Mucosa of rectum (tissue), 2 donors: ENCODE data around the gene SIK2.
"Not testable (repeated sequence)": the region's sequence is repeated elsewhere in the genome, so short reads cannot be mapped to it uniquely, and the experiment has no call there.

Experiments used
- H3K27ac ChIP-seq, 2 donors: one replicate each; pipeline ENCODE4 v1.7.0; 2013; ENCODE audit warnings: inconsistent platforms in 2 of 2, low read depth in 2 of 2, low read length in 2 of 2
- H3K27me3 ChIP-seq, 2 donors: one replicate each; pipeline ENCODE4 v1.7.0; 2013; ENCODE audit warnings: low read length in 2 of 2; ENCODE audit not compliant: control insufficient read depth in 2 of 2, insufficient read depth in 2 of 2
- H3K36me3 ChIP-seq, 2 donors: one replicate each; pipeline ENCODE4 v1.7.0; 2013; ENCODE audit warnings: low read length in 2 of 2; ENCODE audit not compliant: control insufficient read depth in 2 of 2, insufficient read depth in 2 of 2
- H3K4me1 ChIP-seq, 2 donors: one replicate each; pipeline ENCODE4 v1.7.0; 2013; ENCODE audit warnings: low read length in 2 of 2, mild to moderate bottlenecking in 1 of 2; ENCODE audit not compliant: control insufficient read depth in 2 of 2, insufficient read depth in 2 of 2
- H3K4me3 ChIP-seq, 2 donors: one replicate each; pipeline ENCODE4 v1.7.0; 2013; ENCODE audit warnings: low read length in 2 of 2
- H3K9ac ChIP-seq, 2 donors: one replicate each; pipeline ENCODE4 v1.7.0; 2013; ENCODE audit warnings: low read length in 2 of 2, low read depth in 1 of 2, mild to moderate bottlenecking in 1 of 2
- H3K9me3 ChIP-seq, 2 donors: one replicate each; pipeline ENCODE4 v1.7.0; 2013; ENCODE audit warnings: low read length in 2 of 2; ENCODE audit not compliant: control insufficient read depth in 2 of 2
- donor health status: healthy.
- donor health status: Normal muscosa, but diverticular disease.

SIK2 gene

DNA sequence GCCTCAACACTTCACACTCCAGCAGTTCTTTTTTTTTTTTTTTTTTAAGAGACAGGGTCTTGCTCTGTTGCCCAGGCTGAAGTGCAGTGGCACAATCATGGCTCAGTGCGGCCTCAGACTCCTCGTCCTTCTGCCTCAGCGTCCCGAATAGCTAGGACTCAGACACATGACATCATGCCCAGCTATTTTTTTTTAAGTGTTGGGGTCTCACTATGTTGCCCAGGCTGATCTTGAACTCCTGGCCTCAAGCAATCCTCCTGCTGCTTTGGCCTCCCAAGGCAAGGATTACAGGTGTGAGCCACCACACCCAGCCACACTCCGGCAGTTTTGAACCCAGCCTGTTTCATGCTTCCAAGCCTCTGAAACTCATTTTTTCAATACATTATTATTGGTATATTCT, 160.3 kb downstream of the SIK2 start:
- no peak overlapping the region for H3K9ac ChIP-seq

DNA sequence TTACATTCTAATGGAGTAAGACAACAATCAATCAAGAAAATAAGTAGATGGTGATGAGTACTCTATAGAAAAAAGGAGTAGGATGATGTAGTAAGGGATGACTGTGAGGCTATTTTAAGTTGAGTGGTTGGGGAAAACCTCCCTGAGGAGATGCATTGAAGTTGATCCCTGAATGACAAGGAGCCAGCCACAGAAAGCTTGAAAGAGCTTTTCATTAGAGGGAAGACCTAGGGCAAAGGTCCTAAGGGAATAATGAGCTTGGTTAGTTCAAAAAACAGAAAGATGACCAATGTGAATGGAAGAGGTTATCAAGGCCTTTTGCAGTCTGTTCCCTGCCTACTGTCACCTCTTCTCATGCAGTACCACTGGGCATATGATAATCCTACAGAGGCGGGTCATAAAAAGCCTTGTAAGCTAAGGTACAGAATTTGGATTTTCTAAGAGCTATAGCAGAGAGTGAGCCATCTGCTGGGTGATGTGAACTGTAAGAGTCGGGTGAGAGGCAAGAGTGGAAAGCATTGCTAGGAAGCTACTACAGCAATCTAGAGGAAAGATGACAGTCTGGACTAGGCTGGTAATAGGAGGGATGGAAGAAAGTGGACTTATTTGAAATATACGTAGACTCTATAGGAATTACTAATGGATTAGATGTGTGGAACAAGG, 160.9 kb downstream of the SIK2 start:
- peaks cover 46 to 47% of the 10 kb centered on the region in 2 donors for H3K36me3 ChIP-seq
- H3K9ac ChIP-seq = no peak overlapping the region

More for the DNA sequence above, 160.3 kb downstream of the SIK2 start:
- H3K4me3 ChIP-seq = no peak overlapping the region
- H3K4me1 ChIP-seq = peaks cover 5 to 15% of the 10 kb centered on the region in 2 donors
- peaks cover 46 to 47% of the 10 kb centered on the region in 2 donors for H3K36me3 ChIP-seq
- H3K9me3 ChIP-seq = no peaks in the 10 kb centered on the region
- H3K27ac ChIP-seq = no peak overlapping the region
- no peaks in the 10 kb centered on the region for H3K27me3 ChIP-seq

DNA sequence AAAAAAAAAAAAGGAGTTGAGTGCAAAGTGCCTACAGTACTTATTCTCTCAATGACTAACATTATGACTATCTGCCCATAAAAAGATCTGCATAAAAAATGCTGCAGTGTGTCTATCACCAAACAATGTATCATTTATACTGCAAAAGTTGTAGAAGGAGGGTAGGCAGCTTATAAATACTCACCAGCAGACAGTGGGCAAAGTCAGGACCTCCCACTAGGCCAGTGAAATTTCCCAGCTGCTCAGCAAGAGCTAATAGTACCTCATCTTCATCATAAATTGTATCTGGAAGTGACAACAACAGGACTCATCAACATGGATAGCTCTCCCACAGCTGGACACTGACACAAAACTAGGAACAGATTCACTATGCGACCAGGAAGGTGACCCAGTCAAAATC, 162.4 kb downstream of the SIK2 start:
- Histone ChIP-seq H3K36me3 (peaks cover 34 to 37% of the 10 kb centered on the region in 2 donors), H3K27me3 (no peaks in the 10 kb centered on the region), H3K9me3 (no peaks in the 10 kb centered on the region), H3K27ac (peak overlapping the region in 1 of 2 donors; percentile 35), H3K4me1 (peaks cover 5 to 15% of the 10 kb centered on the region in 2 donors), H3K9ac (peak overlapping the region in 1 of 2 donors; percentile 32), H3K4me3 (peak overlapping the region; percentile 92 to 95)

More for the DNA sequence above, 160.9 kb downstream of the SIK2 start:
- Histone ChIP-seq H3K27ac (no peak overlapping the region), H3K27me3 (no peaks in the 10 kb centered on the region), H3K9me3 (no peaks in the 10 kb centered on the region), H3K4me1 (peaks cover 5 to 15% of the 10 kb centered on the region in 2 donors), H3K4me3 (no peak overlapping the region)

DNA sequence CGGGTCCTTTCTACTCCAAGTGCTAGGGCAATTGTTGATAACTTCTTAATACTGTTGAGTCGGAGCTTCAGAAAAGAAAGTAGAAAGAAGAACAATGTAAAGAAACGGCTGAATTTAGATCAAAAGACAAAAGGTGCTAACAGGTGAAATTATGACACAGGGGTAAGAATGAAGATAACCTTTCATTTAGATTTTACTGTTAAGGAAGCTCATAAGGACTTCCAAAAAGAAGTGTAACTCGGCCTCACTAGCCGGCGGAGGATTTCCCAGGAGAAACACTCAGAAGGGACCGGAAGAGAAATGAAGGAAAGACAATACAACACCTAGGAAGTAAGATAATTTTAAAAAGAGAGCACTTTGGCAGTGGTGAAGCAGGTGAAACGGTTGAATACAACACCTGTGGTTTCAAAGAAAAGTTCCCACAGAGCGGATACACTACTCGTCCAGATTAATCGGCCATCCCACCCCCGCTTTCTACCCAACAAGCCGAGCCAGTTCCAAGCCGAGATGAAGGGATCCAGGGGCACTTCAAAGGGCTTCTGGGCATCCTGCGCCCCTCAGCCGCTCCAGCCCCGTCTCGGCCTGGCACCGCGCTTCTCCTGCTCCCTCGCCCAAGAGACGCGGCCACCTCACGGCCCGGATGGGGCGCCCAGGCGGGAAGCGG, 163.2 kb downstream of the SIK2 start:
- Histone ChIP-seq H3K9ac (peak overlapping the region; percentile 90 to 91), H3K9me3 (no peaks in the 10 kb centered on the region), H3K4me1 (peaks cover 5 to 15% of the 10 kb centered on the region in 2 donors), H3K36me3 (peaks cover 27 to 30% of the 10 kb centered on the region in 2 donors), H3K27ac (peak overlapping the region; percentile 83 to 88), H3K4me3 (peak overlapping the region; percentile 92 to 95), H3K27me3 (no peaks in the 10 kb centered on the region)

DNA sequence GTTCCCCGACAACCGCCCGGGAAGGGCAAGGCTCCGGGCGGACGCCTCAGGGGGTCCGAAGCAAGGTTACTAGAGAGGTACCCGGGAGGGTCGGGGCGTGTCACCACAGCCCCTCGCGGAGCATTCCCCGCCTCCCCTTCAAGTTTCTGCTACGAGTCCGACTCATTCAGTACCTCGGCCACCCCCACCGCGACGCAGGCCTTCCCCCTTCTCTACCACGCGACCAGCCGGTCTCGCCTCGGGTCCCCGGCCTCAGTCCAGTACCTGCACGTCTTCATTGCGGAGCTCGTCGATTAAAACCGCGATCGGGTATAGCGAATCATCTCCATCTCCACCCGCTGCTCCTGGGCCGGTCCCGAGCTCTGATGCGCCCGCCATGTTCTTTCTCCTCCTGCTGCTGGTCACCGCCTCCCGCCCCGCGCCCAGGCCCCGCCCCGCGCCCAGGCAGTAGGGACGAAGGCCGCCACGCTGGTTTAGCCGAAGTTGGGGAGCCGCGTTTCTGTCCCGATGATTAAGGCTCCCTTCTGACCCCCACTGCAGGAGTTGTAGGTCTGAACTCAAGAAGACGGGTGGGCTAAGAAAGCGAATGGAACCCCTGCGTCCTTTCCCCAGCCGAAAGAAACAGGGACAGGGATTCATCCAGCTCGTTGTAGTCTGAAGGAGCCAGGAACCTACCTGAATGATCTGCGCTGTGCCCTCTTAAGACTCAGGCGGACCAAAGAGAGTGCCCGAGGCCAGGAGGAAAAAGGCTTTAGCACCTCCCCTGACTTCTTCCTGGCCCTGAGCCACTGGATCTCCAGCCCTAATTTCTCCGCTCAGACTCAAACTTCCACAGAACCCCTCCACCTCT, 164.0 kb downstream of the SIK2 start, which contains the start of gene PPP2R1B:
Gene PPP2R1B (minus strand): TSS at position 406 of the 850 bp plus-strand sequence. CDS start 28 bp downstream, at position 378.
- Histone ChIP-seq H3K36me3 (peaks cover 19 to 23% of the 10 kb centered on the region in 2 donors), H3K4me1 (peaks cover 5 to 15% of the 10 kb centered on the region in 2 donors), H3K9me3 (no peaks in the 10 kb centered on the region), H3K27ac (peak within 1 kb of the TSS; percentile 83 to 88), H3K9ac (peak within 1 kb of the TSS; percentile 90 to 91), H3K4me3 (peak within 1 kb of the TSS; percentile 92 to 95), H3K27me3 (no peaks in the 10 kb centered on the region)

DNA sequence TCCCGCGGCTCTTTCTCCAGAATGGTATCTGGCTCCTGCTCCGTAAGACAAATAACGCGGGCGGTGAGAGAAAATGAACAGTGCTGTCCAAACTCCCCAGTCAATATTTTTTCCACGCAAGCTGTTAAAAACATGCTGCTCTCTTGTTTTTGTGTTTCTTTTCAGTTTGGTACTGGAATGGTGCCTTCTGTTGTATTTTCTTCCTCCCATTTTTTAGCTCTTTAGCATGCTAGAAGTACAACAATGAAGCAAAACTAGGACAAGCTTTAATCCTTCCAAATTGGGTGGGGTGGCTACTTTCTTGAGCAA, 164.5 kb downstream of the SIK2 start:
- peak overlapping the region; percentile 92 to 95 for H3K4me3 ChIP-seq
- peak overlapping the region; percentile 90 to 91 for H3K9ac ChIP-seq
- peaks cover 5 to 15% of the 10 kb centered on the region in 2 donors for H3K4me1 ChIP-seq
- H3K9me3 ChIP-seq = no peaks in the 10 kb centered on the region
- H3K36me3 ChIP-seq = peaks cover 14 to 18% of the 10 kb centered on the region in 2 donors
- no peaks in the 10 kb centered on the region for H3K27me3 ChIP-seq
- peak overlapping the region; percentile 83 to 88 for H3K27ac ChIP-seq

DNA sequence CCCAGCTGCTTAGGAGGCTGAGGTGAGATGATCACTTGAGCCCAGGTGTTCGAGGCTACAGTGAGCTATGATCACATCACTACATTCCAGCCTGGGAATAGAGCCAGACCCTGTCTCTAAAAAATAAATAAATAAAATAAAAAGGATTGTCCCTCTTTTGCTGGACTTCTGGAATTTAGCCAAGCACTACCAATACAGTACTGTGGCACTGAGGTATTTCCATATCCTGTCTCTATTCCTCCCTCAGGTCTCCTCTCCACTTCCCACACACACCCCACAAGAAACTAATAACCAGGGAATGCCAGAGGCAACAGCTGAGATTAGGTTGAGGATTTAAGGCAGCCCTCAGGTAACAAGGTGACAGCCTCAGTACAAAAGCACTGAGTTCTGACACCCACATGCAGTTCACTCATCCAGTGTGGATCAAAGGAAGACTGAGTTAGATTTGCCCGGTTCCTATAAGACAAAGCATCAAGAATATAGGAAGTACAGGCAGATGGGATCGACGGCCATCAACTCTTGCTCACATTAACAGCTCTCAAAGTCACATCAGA, 168.4 kb downstream of the SIK2 start:
- H3K27ac ChIP-seq = no peak overlapping the region

DNA sequence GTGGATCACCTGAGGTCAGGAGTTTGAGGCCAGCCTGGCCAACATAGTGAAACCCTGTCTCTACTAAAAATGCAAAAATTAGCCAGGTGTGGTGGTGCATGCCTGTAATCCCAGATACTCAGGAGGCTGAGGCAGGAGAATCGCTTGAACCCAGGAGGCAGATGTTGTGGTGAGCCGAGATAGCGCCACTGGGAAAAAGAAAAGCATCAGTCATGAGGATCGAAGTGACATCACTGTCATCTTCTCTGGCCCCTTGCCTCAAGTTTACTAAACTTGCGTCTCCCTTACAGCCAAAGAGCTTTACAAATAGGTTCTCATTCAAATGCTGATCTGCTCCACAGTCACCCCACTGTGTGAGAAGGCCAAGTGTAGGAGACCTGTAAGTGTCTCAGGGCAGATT, 169.0 kb downstream of the SIK2 start:
- not testable (repeated sequence) for H3K9ac ChIP-seq, H3K27me3 ChIP-seq, H3K4me3 ChIP-seq, H3K9me3 ChIP-seq, H3K36me3 ChIP-seq, H3K27ac ChIP-seq, H3K4me1 ChIP-seq

More for the DNA sequence above, 168.4 kb downstream of the SIK2 start:
- no peaks in the 10 kb centered on the region for H3K36me3 ChIP-seq
- peaks cover 0 to 6% of the 10 kb centered on the region in 2 donors for H3K4me1 ChIP-seq
- no peak overlapping the region for H3K9ac ChIP-seq
- H3K9me3 ChIP-seq = no peaks in the 10 kb centered on the region
- H3K27me3 ChIP-seq = no peaks in the 10 kb centered on the region
- no peak overlapping the region for H3K4me3 ChIP-seq

DNA sequence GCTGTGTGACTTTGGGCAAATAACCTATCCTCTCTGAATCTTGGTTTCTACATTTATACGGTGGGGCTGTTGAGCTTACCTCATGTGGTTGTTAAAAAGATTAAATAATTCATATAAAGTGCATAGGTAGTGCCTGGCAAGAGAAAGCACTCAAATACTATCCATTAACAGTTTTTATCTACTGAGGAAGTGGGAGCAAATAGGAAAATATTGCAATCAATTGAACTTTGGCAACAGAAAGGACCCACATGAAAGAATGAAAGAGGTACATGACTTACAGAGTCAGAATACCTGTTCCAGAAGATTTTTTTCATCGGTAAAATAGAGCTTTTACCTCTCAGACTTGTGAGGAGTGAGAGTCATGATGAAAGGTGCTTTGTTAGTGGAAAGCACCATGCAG, 170.3 kb downstream of the SIK2 start:
- H3K4me1 ChIP-seq = peaks cover 0 to under 1% of the 10 kb centered on the region in 2 donors
- H3K36me3 ChIP-seq = no peaks in the 10 kb centered on the region
- H3K27me3 ChIP-seq = no peaks in the 10 kb centered on the region
- no peak overlapping the region for H3K9ac ChIP-seq
- H3K4me3 ChIP-seq = no peak overlapping the region
- no peak overlapping the region for H3K27ac ChIP-seq
- H3K9me3 ChIP-seq = no peaks in the 10 kb centered on the region
